Transverse colon (tissue), 4 donors: ENCODE measurements around the gene GAS5.

ENCODE experiments used
- CTCF ChIP-seq, 5 experiments: fragments of 200-600 bp in 3 of 5; fragments of 450-650 bp in 2 of 5; sonication (generic) in 3 of 5; IDR thresholded peaks; 1 replicate in 2 of 5; 2 replicates in 3 of 5; pipeline ENCODE4 v1.5.1; 2016 to 2017; ENCODE audit warnings: antibody characterized with exemption in 5 of 5, inconsistent platforms in 3 of 5, mild to moderate bottlenecking in 2 of 5, moderate library complexity in 1 of 5
- EP300 ChIP-seq: sonication (generic); formaldehyde crosslinking; IDR thresholded peaks from one replicate; pipeline ENCODE4 v1.6.1; 2017; ENCODE audit warnings: antibody characterized with exemption, low read depth
- POLR2AphosphoS5 ChIP-seq, 3 donors: sonication (generic); formaldehyde crosslinking; IDR thresholded peaks; one replicate each; pipeline ENCODE4 v1.6.1; 2016; ENCODE audit warnings: antibody characterized with exemption in 3 of 3

GRCh38 chr1:173827611-173828010, 40.2 kb downstream of the GAS5 start:
- TF ChIP-seq CTCF (IDR thresholded peaks at IDR 0.05) (no peak), POLR2AphosphoS5 (IDR thresholded peaks at IDR 0.05) (no peak), EP300 (no peak)
